HepG2 (cell line): Measurements from ENCODE around the gene ZNF653. TPM values are rescaled to one million over a fixed set of nuclear protein-coding genes. Genes with fewer than 3 reads are reported as not detected.
A peak's percentile ranks its signal among the peaks of the same experiment; 100 is the strongest.

ENCODE experiments used
- AGO2 ChIP-seq: fragments of 200-400 bp; formaldehyde crosslinking; optimal IDR thresholded peaks from 2 replicates; pipeline ENCODE3; 2017; ENCODE audit warnings: mild to moderate bottlenecking, low read depth, low read length, moderate library complexity
- CBFB ChIP-seq: sonication (generic); formaldehyde crosslinking; IDR thresholded peaks from 2 replicates; pipeline ENCODE4 v1.4.0; 2020; ENCODE audit warnings: missing genetic modification reagents
- CREB3 ChIP-seq: sonication (generic); formaldehyde crosslinking; IDR thresholded peaks from 2 replicates; pipeline ENCODE4 v1.5.0; 2020; ENCODE audit warnings: missing genetic modification reagents
- GATAD2A ChIP-seq: IDR thresholded peaks from 2 replicates; pipeline ENCODE4 v1.6.1; 2016
- MEF2D ChIP-seq: sonication (generic); formaldehyde crosslinking; IDR thresholded peaks from 2 replicates; pipeline ENCODE4 v1.5.1; 2020; ENCODE audit warnings: mild to moderate bottlenecking, missing genetic modification reagents
- MIER2 ChIP-seq: IDR thresholded peaks from 2 replicates; pipeline ENCODE4 v1.6.1; 2016; ENCODE audit warnings: missing biosample characterization, missing genetic modification reagents
- SMAD3 ChIP-seq: sonication (generic); formaldehyde crosslinking; IDR thresholded peaks from 2 replicates; pipeline ENCODE4 v1.4.0; 2020; ENCODE audit warnings: missing genetic modification reagents
- ZFAT ChIP-seq: sonication (generic); formaldehyde crosslinking; conservative IDR thresholded peaks from 2 replicates; pipeline ENCODE4 v1.8.1; 2023; ENCODE audit warnings: missing genetic modification reagents, inconsistent platforms
- ZNF335 ChIP-seq: sonication (generic); formaldehyde crosslinking; IDR thresholded peaks from 2 replicates; pipeline ENCODE4 v1.4.0; 2020; ENCODE audit warnings: missing genetic modification reagents
- ZNF784 ChIP-seq: sonication (generic); formaldehyde crosslinking; IDR thresholded peaks from 2 replicates; pipeline ENCODE4 v1.5.1; 2020; ENCODE audit warnings: missing genetic modification reagents, mild to moderate bottlenecking, borderline replicate concordance
- polyA plus RNA-seq, 8 experiments: library from polyadenylated mRNA; depleted of rRNA in 3 of 8; stranded (reverse) in 7 of 8; unstranded in 1 of 8; fragments of >200 nt; fragmentation: Illumina TruSeq in 4 of 8; extraction: Trizol in 4 of 8; gene quantifications; 2 replicates each; pipeline versions ENCODE4 v1.2.1 to v1.2.3, GENCODE V29; 2011 to 2016; ENCODE audit warnings: low read depth in 4 of 8, missing spikeins in 1 of 8, mixed read lengths in 1 of 8; ENCODE audit not compliant: insufficient read depth in 1 of 8
- total RNA-seq, 5 experiments: library from RNA; depleted of rRNA; stranded (reverse); fragments of >200 nt; fragmentation: Illumina TruSeq; extraction: Trizol; gene quantifications; 2 replicates each; pipeline ENCODE4 v1.2.3, GENCODE V29; 2016; ENCODE audit warnings: low read depth in 1 of 5
- TF ChIP-seq, protein P1 (sequence below): sonication (generic); formaldehyde crosslinking; IDR thresholded peaks from 2 replicates; pipeline ENCODE4 v1.4.0; 2020; ENCODE audit warnings: missing genetic modification reagents
- TF ChIP-seq, protein P2 (sequence below): sonication (generic); formaldehyde crosslinking; IDR thresholded peaks from 2 replicates; pipeline ENCODE4 v1.4.0; 2020; ENCODE audit warnings: low read depth, mild to moderate bottlenecking, missing genetic modification reagents
- TF ChIP-seq, protein P3 (sequence below): sonication (generic); formaldehyde crosslinking; IDR thresholded peaks from 2 replicates; pipeline ENCODE4 v1.5.1; 2020; ENCODE audit warnings: mild to moderate bottlenecking, missing genetic modification reagents, moderate library complexity
- TF ChIP-seq, protein P4 (sequence below): sonication (generic); formaldehyde crosslinking; IDR thresholded peaks from 2 replicates; pipeline ENCODE4 v1.4.0; 2020; ENCODE audit warnings: missing genetic modification reagents

ZNF653 gene
- total and polyA plus RNA-seq, 2 of the 13 experiments (the other 11 are each of a cell fraction or from before 2014, with no cell fraction given) = 4.7 to 7.1 TPM

DNA sequence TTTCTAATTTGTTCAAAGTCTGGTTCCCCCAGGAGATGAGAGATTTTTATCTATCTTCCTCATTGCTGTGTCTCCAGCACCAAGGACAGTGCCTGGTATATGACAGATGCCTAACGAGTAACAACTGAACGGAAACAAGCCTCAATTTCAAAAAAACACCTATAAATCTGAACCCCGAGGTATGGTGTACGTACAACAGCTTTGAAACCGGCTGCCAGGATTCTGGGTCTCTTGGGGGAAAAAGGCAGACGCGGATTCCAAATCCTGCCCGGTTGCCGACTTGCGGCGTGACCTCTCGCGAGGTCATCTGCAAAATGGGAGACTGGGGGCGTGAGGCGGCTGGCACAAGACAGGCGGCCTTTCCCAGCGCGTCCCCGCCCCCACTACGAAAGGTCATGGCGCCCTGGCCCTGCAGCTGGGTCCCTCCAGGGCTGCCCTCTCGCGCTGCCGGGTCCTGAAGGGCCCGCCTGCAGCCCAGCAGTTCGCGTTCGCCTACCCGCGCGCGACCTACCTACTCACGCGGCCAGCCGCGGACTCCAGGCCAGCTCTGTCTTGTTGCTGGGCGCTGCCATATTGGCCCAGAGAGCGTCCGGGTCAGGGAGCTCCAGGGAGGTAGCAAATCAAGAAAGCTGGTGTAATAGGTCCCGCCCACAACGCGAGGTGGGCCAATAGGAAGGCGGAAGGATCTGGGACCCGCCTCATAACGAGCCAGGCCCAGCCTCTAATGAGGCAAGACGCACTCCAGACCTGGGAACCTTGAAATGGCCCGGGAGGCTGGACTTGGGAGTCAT, 23.1 kb upstream of the ZNF653 start, which contains the start of gene ECSIT (continued):
- TF ChIP-seq, protein P1, sequence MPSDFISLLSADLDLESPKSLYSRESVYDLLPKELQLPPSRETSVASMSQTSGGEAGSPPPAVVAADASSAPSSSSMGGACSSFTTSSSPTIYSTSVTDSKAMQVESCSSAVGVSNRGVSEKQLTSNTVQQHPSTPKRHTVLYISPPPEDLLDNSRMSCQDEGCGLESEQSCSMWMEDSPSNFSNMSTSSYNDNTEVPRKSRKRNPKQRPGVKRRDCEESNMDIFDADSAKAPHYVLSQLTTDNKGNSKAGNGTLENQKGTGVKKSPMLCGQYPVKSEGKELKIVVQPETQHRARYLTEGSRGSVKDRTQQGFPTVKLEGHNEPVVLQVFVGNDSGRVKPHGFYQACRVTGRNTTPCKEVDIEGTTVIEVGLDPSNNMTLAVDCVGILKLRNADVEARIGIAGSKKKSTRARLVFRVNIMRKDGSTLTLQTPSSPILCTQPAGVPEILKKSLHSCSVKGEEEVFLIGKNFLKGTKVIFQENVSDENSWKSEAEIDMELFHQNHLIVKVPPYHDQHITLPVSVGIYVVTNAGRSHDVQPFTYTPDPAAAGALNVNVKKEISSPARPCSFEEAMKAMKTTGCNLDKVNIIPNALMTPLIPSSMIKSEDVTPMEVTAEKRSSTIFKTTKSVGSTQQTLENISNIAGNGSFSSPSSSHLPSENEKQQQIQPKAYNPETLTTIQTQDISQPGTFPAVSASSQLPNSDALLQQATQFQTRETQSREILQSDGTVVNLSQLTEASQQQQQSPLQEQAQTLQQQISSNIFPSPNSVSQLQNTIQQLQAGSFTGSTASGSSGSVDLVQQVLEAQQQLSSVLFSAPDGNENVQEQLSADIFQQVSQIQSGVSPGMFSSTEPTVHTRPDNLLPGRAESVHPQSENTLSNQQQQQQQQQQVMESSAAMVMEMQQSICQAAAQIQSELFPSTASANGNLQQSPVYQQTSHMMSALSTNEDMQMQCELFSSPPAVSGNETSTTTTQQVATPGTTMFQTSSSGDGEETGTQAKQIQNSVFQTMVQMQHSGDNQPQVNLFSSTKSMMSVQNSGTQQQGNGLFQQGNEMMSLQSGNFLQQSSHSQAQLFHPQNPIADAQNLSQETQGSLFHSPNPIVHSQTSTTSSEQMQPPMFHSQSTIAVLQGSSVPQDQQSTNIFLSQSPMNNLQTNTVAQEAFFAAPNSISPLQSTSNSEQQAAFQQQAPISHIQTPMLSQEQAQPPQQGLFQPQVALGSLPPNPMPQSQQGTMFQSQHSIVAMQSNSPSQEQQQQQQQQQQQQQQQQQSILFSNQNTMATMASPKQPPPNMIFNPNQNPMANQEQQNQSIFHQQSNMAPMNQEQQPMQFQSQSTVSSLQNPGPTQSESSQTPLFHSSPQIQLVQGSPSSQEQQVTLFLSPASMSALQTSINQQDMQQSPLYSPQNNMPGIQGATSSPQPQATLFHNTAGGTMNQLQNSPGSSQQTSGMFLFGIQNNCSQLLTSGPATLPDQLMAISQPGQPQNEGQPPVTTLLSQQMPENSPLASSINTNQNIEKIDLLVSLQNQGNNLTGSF (CRISPR knock-in tag) = no peak
- TF ChIP-seq MEF2D (CRISPR knock-in tag) (peak; percentile 67; the same call in 1 of the 2 replicates), AGO2 (peak; percentile 37), ZNF784 (CRISPR knock-in tag) (peak; percentile 24; the same call in 1 of the 2 replicates), ZNF335 (peak; percentile 65; the same call in 1 of the 2 replicates), SMAD3 (CRISPR knock-in tag) (peak; percentile 50; the same call in 1 of the 2 replicates), GATAD2A (no peak), MIER2 (CRISPR knock-in tag) (peak; percentile 93), ZFAT (CRISPR knock-in tag) (0 out of 2 replicates have a peak, but pooled peaks have one; percentile 18), CREB3 (0 out of 2 replicates have a peak, but pooled peaks have one; percentile 54), CBFB (CRISPR knock-in tag) (peak; percentile 44; the same call in 1 of the 2 replicates)
- TF ChIP-seq, protein P2, sequence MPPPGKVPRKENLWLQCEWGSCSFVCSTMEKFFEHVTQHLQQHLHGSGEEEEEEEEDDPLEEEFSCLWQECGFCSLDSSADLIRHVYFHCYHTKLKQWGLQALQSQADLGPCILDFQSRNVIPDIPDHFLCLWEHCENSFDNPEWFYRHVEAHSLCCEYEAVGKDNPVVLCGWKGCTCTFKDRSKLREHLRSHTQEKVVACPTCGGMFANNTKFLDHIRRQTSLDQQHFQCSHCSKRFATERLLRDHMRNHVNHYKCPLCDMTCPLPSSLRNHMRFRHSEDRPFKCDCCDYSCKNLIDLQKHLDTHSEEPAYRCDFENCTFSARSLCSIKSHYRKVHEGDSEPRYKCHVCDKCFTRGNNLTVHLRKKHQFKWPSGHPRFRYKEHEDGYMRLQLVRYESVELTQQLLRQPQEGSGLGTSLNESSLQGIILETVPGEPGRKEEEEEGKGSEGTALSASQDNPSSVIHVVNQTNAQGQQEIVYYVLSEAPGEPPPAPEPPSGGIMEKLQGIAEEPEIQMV (CRISPR knock-in tag) = peak; percentile 86; the same call in 1 of the 2 replicates
- TF ChIP-seq, protein P3, sequence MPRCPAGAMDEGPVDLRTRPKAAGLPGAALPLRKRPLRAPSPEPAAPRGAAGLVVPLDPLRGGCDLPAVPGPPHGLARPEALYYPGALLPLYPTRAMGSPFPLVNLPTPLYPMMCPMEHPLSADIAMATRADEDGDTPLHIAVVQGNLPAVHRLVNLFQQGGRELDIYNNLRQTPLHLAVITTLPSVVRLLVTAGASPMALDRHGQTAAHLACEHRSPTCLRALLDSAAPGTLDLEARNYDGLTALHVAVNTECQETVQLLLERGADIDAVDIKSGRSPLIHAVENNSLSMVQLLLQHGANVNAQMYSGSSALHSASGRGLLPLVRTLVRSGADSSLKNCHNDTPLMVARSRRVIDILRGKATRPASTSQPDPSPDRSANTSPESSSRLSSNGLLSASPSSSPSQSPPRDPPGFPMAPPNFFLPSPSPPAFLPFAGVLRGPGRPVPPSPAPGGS (CRISPR knock-in tag) = peak; percentile 79; the same call in 1 of the 2 replicates
- TF ChIP-seq, protein P4, sequence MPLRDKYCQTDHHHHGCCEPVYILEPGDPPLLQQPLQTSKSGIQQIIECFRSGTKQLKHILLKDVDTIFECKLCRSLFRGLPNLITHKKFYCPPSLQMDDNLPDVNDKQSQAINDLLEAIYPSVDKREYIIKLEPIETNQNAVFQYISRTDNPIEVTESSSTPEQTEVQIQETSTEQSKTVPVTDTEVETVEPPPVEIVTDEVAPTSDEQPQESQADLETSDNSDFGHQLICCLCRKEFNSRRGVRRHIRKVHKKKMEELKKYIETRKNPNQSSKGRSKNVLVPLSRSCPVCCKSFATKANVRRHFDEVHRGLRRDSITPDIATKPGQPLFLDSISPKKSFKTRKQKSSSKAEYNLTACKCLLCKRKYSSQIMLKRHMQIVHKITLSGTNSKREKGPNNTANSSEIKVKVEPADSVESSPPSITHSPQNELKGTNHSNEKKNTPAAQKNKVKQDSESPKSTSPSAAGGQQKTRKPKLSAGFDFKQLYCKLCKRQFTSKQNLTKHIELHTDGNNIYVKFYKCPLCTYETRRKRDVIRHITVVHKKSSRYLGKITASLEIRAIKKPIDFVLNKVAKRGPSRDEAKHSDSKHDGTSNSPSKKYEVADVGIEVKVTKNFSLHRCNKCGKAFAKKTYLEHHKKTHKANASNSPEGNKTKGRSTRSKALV (CRISPR knock-in tag) = no peak
